GM23338 (cell line): ENCODE results near the gene FXYD2. TPM values are rescaled to one million over a fixed set of nuclear protein-coding genes. Genes with fewer than 3 reads are reported as not detected.

Experiments used
- ATAC-seq: fragments of 200-7000 bp; cut with Tn5 transposase; 3 replicates; pipeline ENCODE4 v1.9.1; 2020
- DNase-seq: peaks from one replicate; pipeline ENCODE4 v3.0.0-alpha.2; 2015; ENCODE audit warnings: low spot score
- H2AFZ ChIP-seq: fragments of 200-600 bp; sonication (generic); 2 replicates; pipeline ENCODE4 v1.8.0; 2016; ENCODE audit warnings: antibody characterized with exemption, mild to moderate bottlenecking, moderate library complexity
- H3F3A ChIP-seq: fragments of 200-600 bp; sonication (generic); replicated peaks from 2 replicates; pipeline ENCODE4 v1.8.0; 2017; ENCODE audit warnings: antibody characterized with exemption, mixed run types, low read depth
- H3K27ac ChIP-seq: fragments of 200-600 bp; sonication (generic); 2 replicates; pipeline ENCODE4 v1.6.1; 2016; ENCODE audit warnings: low read depth
- H3K27me3 ChIP-seq: fragments of 200-600 bp; sonication (generic); 2 replicates; pipeline ENCODE4 v1.8.0; 2016; ENCODE audit warnings: mild to moderate bottlenecking, mixed run types, moderate library complexity; ENCODE audit not compliant: insufficient read depth
- H3K36me3 ChIP-seq: fragments of 200-600 bp; sonication (generic); 2 replicates; pipeline ENCODE4 v1.8.0; 2016; ENCODE audit warnings: mild to moderate bottlenecking; ENCODE audit not compliant: insufficient read depth
- H3K4me1 ChIP-seq: fragments of 200-600 bp; sonication (generic); 2 replicates; pipeline ENCODE4 v1.8.0; 2016; ENCODE audit warnings: mild to moderate bottlenecking, moderate library complexity; ENCODE audit not compliant: insufficient read depth
- H3K4me2 ChIP-seq: fragments of 200-600 bp; sonication (generic); 2 replicates; pipeline ENCODE4 v1.7.1; 2017; ENCODE audit warnings: mixed run types
- H3K4me3 ChIP-seq: fragments of 200-600 bp; sonication (generic); 2 replicates; pipeline ENCODE4 v1.6.1; 2016; ENCODE audit warnings: mixed run types
- H3K79me2 ChIP-seq: fragments of 200-600 bp; sonication (generic); replicated peaks from 2 replicates; pipeline ENCODE4 v1.8.0; 2017; ENCODE audit warnings: mild to moderate bottlenecking; ENCODE audit not compliant: insufficient read depth
- H3K9me2 ChIP-seq: fragments of 200-600 bp; sonication (generic); 2 replicates; pipeline ENCODE4 v1.8.0; 2017; ENCODE audit not compliant: insufficient read depth
- H4K20me1 ChIP-seq: fragments of 200-600 bp; sonication (generic); replicated peaks from 2 replicates; pipeline ENCODE4 v1.8.0; 2017; ENCODE audit warnings: mild to moderate bottlenecking; ENCODE audit not compliant: insufficient read depth
- H3K27ac Mint-ChIP-seq: 2 replicates; pipeline ENCODE4 v1.8.0; 2020; ENCODE audit warnings: inconsistent platforms, mild to moderate bottlenecking, moderate library complexity, mixed read lengths
- H3K27me3 Mint-ChIP-seq: 3 replicates; pipeline ENCODE4 v1.8.0; 2022; ENCODE audit warnings: low read depth, mild to moderate bottlenecking, moderate library complexity, mixed read lengths, inconsistent platforms; ENCODE audit not compliant: insufficient read depth, poor library complexity
- H3K36me3 Mint-ChIP-seq: 3 replicates; pipeline ENCODE4 v1.8.0; 2021; ENCODE audit warnings: low read depth, mild to moderate bottlenecking, inconsistent platforms, moderate library complexity, mixed read lengths
- H3K4me1 Mint-ChIP-seq: 3 replicates; pipeline ENCODE4 v1.8.0; 2020; ENCODE audit warnings: mild to moderate bottlenecking, inconsistent platforms, mixed read lengths
- H3K4me3 Mint-ChIP-seq: 3 replicates; pipeline ENCODE4 v1.8.0; 2021; ENCODE audit warnings: moderate library complexity, mild to moderate bottlenecking, inconsistent platforms, mixed read lengths
- H3K9me3 Mint-ChIP-seq: 3 replicates; pipeline ENCODE4 v1.8.0; 2020; ENCODE audit warnings: moderate library complexity, mild to moderate bottlenecking, inconsistent platforms, mixed read lengths
- CTCF ChIP-seq, 2 experiments: fragments of 200-600 bp in 1 of 2; sonication (generic) in 1 of 2; conservative IDR thresholded peaks; 2 replicates each; pipeline versions ENCODE4 v1.5.1 to v1.6.1; 2016 to 2017; ENCODE audit warnings: antibody characterized with exemption in 2 of 2, low read depth in 2 of 2, mild to moderate bottlenecking in 2 of 2, moderate library complexity in 1 of 2
- ETS1 ChIP-seq: IDR thresholded peaks from 2 replicates; pipeline ENCODE4 v1.6.1; 2016; ENCODE audit warnings: antibody characterized with exemption
- NANOG ChIP-seq: IDR thresholded peaks from 2 replicates; pipeline ENCODE4 v1.6.1; 2016; ENCODE audit warnings: antibody characterized with exemption, borderline replicate concordance
- REST ChIP-seq: IDR thresholded peaks from one replicate; pipeline ENCODE4 v1.6.1; 2018; ENCODE audit warnings: antibody characterized with exemption; ENCODE audit not compliant: unreplicated experiment
- STAT1 ChIP-seq: IDR thresholded peaks from one replicate; pipeline ENCODE4 v1.6.1; 2016; ENCODE audit warnings: antibody characterized with exemption; ENCODE audit not compliant: unreplicated experiment
- ZNF462 ChIP-seq: fragments of 250-450 bp; sonication (Bioruptor Pico); IDR thresholded peaks from 2 replicates; pipeline ENCODE4 v1.5.0; 2020; ENCODE audit warnings: mild to moderate bottlenecking, moderate library complexity
- polyA plus RNA-seq: library from polyadenylated mRNA; unstranded; fragments of >200 nt; fragmentation: Nextera tagmentation; extraction: Ambion mirVana; gene quantifications from 2 replicates; pipeline ENCODE4 v1.2.1, GENCODE V29; 2016
- total RNA-seq: library from RNA; depleted of rRNA; stranded (reverse); fragments of >200 nt; shearing (Covaris generic); gene quantifications from 2 replicates; pipeline ENCODE4 v1.2.3, GENCODE V29; 2014

The FXYD2 gene
- total and polyA plus RNA-seq, 2 experiments from 2014 or later = 0.59 to 1.4 TPM

GRCh38 chr11:117855912-117856651, 31.5 kb upstream of the FXYD2 start:
- peaks cover 13% of the 10 kb centered on the region for H3K36me3 Mint-ChIP-seq

GRCh38 chr11:117855186-117855845, 30.8 kb upstream of the FXYD2 start:
- ATAC-seq (peak; percentile 55), DNase-seq (peak; percentile 37)
- H3K4me1 ChIP-seq = peaks cover 3% of the 10 kb centered on the region; the same call in 1 of the 2 replicates
- H3K27me3 ChIP-seq = no peaks in the 10 kb centered on the region
- H2AFZ ChIP-seq = no peak overlapping the region
- no peaks in the 10 kb centered on the region for H3K36me3 ChIP-seq
- Mint-ChIP-seq H3K36me3 (peaks cover 13% of the 10 kb centered on the region), H3K27ac (no peak overlapping the region; the same call in 1 of the 2 replicates), H3K27me3 (peaks cover 3% of the 10 kb centered on the region), H3K4me1 (peaks cover 27% of the 10 kb centered on the region), H3K4me3 (no peak overlapping the region; the same call in 2 of the 3 replicates), H3K9me3 (peaks cover 9% of the 10 kb centered on the region; the same call in 2 of the 3 replicates)
- H3K4me2 ChIP-seq = no peak overlapping the region
- H4K20me1 ChIP-seq = no peaks in the 10 kb centered on the region; the same call in 1 of the 2 replicates
- H3F3A ChIP-seq = no peaks in the 10 kb centered on the region
- H3K79me2 ChIP-seq = 0 out of 2 replicates have a peak, but pooled peaks cover under 1% of the 10 kb centered on the region
- H3K27ac ChIP-seq = no peak overlapping the region
- H3K9me2 ChIP-seq = no peaks in the 10 kb centered on the region
- no peak overlapping the region for H3K4me3 ChIP-seq
- TF ChIP-seq ETS1 (no peak), NANOG (no peak), CTCF (conservative IDR thresholded peaks at IDR 0.05; ENCODE audit: low read depth in 2 of 2) (no peak), REST (no peak), ZNF462 (CRISPR knock-in tag) (no peak)

More at GRCh38 chr11:117855912-117856651, 31.5 kb upstream of the FXYD2 start:
- Mint-ChIP-seq H3K4me1 (peaks cover 30% of the 10 kb centered on the region), H3K4me3 (no peak overlapping the region), H3K27me3 (peaks cover 3% of the 10 kb centered on the region), H3K27ac (no peak overlapping the region), H3K9me3 (peaks cover 9% of the 10 kb centered on the region; the same call in 2 of the 3 replicates)
- no peak overlapping the region for H3K4me2 ChIP-seq
- H3K4me1 ChIP-seq = peaks cover 10% of the 10 kb centered on the region; the same call in 1 of the 2 replicates
- H3K36me3 ChIP-seq = no peaks in the 10 kb centered on the region
- 0 out of 2 replicates have a peak, but pooled peaks cover 7% of the 10 kb centered on the region for H3K79me2 ChIP-seq
- TF ChIP-seq STAT1 = no peak
- no peaks in the 10 kb centered on the region for H3K9me2 ChIP-seq
- no peak overlapping the region for H3K4me3 ChIP-seq
- H3F3A ChIP-seq = no peaks in the 10 kb centered on the region
- no peak overlapping the region for H3K27ac ChIP-seq
- DNase-seq = no peak
- H4K20me1 ChIP-seq = peaks cover 4% of the 10 kb centered on the region; the same call in 1 of the 2 replicates
- no peak for ATAC-seq
- H2AFZ ChIP-seq = no peak overlapping the region
- no peaks in the 10 kb centered on the region for H3K27me3 ChIP-seq
